NB4 (cell line): Measurements from ENCODE around the gene LCT.

Source experiments
- DNase-seq: peaks from one replicate; pipeline ENCODE4 v3.0.0; 2010; ENCODE audit warnings: low read depth
- H3K4me3 ChIP-seq: one replicate; pipeline ENCODE4 v1.5.1; 2011; ENCODE audit warnings: mild to moderate bottlenecking, low read depth, low read length, moderate library complexity
- MYC ChIP-seq: IDR thresholded peaks from 2 replicates; pipeline ENCODE4 v1.6.1; 2011; ENCODE audit warnings: low read depth, low read length
- POLR2A ChIP-seq: IDR thresholded peaks from 2 replicates; pipeline ENCODE4 v1.6.1; 2011; ENCODE audit warnings: mild to moderate bottlenecking; ENCODE audit not compliant: insufficient read length; ENCODE audit errors: extremely low read depth
- TF ChIP-seq, protein P1 (sequence below): IDR thresholded peaks from 2 replicates; pipeline ENCODE4 v1.6.1; 2011; ENCODE audit warnings: low read depth, low read length
- TF ChIP-seq, protein P2 (sequence below): IDR thresholded peaks from one replicate; pipeline ENCODE4 v1.5.1; 2012; ENCODE audit warnings: low read depth, low read length

The LCT gene

GRCh38 chr2:135850892-135851668 lies 14.1 kb upstream of the LCT start:
- no peak for DNase-seq
- TF ChIP-seq, protein P1, sequence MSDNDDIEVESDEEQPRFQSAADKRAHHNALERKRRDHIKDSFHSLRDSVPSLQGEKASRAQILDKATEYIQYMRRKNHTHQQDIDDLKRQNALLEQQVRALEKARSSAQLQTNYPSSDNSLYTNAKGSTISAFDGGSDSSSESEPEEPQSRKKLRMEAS: no peak
- TF ChIP-seq POLR2A: no peak
- H3K4me3 ChIP-seq: no peak overlapping the region

GRCh38 chr2:135849087-135849486 lies 12.1 kb upstream of the LCT start:
- TF ChIP-seq, protein P2, sequence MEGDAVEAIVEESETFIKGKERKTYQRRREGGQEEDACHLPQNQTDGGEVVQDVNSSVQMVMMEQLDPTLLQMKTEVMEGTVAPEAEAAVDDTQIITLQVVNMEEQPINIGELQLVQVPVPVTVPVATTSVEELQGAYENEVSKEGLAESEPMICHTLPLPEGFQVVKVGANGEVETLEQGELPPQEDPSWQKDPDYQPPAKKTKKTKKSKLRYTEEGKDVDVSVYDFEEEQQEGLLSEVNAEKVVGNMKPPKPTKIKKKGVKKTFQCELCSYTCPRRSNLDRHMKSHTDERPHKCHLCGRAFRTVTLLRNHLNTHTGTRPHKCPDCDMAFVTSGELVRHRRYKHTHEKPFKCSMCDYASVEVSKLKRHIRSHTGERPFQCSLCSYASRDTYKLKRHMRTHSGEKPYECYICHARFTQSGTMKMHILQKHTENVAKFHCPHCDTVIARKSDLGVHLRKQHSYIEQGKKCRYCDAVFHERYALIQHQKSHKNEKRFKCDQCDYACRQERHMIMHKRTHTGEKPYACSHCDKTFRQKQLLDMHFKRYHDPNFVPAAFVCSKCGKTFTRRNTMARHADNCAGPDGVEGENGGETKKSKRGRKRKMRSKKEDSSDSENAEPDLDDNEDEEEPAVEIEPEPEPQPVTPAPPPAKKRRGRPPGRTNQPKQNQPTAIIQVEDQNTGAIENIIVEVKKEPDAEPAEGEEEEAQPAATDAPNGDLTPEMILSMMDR: no peak
- TF ChIP-seq MYC (no peak), POLR2A (no peak)
- TF ChIP-seq, protein P1: no peak
- H3K4me3 ChIP-seq: no peak overlapping the region
- no peak for DNase-seq

DNA sequence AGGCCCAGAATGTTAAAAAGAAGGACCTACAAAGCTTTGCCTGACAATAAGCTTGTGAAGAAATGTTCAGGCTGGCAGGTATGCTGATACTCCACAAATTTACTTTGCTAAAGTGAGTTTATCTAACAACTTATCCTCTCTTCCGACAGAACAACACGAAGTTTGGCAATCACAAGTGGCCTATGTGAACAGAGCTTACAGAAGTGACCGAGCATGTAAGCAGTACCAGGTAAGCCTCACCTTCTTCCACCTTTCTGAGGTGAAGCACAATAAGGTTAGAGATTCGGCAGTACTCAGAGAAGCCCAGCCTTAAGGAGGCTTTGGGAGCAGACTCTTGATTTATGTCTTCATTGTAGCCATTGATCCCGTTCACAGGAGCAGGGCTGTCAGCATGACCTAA lies 9.0 kb upstream of the LCT start:
- H3K4me3 ChIP-seq: no peak overlapping the region
- DNase-seq: no peak
- TF ChIP-seq POLR2A (no peak), MYC (no peak)
- TF ChIP-seq, protein P2: no peak
- TF ChIP-seq, protein P1: no peak

GRCh38 chr2:135845257-135845656 lies 8.3 kb upstream of the LCT start:
- TF ChIP-seq MYC (no peak), POLR2A (no peak)
- TF ChIP-seq, protein P2: no peak
- TF ChIP-seq, protein P1: no peak
- DNase-seq: no peak
- H3K4me3 ChIP-seq: no peak overlapping the region

DNA sequence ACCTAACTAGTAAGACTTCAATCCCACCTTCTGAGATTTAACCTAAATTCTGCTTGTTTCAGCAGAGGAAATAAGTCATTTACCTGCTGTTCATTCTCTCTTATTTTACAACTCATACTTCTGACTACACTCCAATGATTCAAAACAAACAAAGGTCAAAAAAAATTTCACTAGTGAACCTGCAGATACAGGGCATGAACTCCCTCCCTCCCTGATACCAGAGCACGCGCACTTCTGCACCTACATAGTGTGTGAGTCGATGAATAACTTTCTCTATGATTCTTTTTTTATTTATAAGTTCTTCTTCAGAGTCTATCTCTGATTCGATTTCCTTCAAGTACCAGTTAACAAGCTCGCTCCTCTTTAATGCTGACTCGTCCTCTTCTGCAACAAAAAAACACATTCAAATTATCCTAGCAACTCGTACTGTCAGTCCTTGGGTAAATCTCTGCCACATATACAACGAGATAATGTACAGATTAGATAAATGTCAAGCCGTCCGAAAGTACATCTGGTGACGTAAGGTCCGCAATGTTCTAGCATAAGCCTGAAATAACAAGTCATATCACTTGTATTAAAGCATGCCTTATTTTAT lies 7.4 kb upstream of the LCT start:
- no peak overlapping the region for H3K4me3 ChIP-seq
- DNase-seq: no peak
- TF ChIP-seq, protein P2: no peak
- TF ChIP-seq, protein P1: no peak
- TF ChIP-seq POLR2A (no peak), MYC (no peak)

DNA sequence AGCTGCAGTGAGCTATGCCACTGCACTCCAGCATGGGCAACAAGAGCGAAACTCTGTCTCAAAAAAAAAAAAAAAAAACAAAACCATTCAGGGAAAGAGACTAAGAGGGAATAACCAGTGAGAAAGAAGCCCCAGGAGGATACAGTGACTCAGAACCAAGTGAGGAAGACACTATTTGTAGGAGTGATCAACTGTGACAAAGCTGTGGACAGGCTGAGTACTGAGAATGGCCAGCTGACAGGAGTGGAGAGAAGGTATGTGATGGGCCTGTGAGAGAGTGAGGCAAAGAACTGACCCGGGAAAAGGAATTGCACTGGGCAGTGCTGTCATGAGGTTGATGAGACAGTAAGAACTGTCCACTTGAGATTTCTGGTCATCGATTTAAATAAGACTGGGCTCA lies 6.7 kb upstream of the LCT start:
- H3K4me3 ChIP-seq: no peak overlapping the region
- TF ChIP-seq, protein P1: no peak
- TF ChIP-seq, protein P2: no peak
- TF ChIP-seq POLR2A (no peak), MYC (no peak)
- no peak for DNase-seq
